Inferior parietal cortex (tissue), 1 donor: ENCODE data around the gene RAE1.
"Not testable (repeated sequence)": the region's sequence is repeated elsewhere in the genome, so short reads cannot be mapped to it uniquely, and the experiment has no call there.

Source experiments
- DNase-seq: peaks from one replicate; pipeline ENCODE4 v3.0.0-alpha.2; 2016; ENCODE audit errors: extremely low spot score

Gene RAE1

DNA sequence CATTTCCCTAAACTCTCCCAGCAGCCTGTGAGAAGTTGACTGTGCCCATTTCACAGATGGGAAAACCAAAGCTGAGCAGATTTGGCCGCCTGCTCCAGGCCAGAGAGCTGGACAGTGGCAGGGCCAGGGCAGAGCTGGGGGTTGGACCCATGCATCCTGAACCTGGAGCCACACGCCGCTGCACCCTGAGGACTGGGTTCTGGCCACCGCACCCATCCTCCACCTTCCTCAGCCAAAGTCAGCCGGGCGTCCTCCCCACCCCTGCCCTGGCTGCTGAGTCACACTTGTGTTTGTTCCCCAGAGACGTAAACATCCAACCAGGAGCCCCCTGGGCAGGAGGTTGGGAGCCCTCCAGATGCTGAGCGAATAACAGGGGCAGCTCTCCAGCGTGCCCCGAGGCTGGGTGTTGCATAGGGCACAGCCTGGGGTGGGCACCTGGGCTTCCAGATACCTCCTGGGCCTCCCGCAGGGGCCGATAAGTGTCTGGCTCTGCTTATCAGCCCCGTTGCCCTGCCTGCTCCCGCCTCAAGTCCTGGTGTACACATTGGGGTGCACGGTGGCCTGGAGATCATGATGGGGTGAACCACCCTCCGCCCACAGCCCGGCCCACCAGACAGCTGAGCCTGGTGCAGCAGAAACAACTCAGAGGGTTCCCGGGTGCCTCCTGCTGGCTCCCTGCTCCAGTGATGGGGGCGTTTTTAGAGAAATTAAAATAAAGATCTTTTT lies 64.0 kb downstream of the RAE1 start:
- no peak for DNase-seq

DNA sequence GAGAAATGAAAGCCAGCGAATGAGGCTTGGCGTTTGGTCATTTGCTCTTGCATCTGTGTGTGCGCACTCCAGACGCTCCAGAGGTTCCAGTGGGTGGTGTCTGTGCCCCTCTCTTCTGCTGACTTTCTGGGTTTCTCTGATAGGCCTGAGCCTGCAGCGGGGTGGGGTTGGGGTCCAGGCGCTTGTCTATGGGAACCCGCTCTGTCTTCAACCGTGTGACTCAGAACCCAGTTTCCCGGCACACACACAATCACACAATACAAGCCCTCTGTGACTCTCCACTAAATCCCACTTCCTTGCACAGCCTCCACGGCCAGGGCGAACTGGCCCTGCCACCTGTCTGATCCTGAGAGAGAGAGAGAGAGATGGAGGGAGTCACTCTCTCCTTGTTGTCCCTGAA lies 64.7 kb downstream of the RAE1 start:
- no peak for DNase-seq

DNA sequence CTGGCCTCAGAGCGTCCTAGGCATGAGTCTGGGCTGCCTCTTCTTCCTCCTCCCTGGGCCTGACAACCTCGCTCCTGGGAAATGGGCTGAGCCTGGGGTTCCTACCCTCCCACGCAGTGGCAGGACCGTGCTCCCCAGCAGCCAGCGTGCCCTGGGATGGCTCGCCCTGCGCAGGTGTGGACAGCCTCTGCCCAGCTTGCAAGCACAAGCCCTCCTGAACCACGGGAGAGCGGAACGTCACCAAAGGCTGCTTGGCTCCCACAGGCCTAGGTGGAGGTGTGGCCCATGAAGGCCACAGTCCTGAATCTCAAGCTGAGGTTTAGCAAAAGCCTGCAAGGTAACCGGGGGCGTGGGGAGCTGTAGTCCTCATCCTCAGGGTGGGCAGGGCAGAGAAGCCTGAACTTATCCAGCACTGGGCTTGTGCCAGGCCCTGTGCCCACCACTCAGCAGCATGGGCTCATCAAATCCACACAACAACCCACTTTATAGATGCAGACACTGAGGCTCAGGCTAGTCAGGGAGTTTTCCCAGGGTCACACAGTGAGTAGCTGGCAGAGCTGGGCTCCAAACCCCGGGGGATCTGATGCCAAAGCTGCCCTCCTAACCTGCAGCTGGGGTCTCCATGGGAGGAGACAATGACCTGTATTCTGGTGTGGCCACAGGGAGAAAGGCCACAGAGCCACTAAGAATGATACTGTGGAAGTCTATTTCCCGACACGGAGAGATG lies 65.4 kb downstream of the RAE1 start:
- no peak for DNase-seq

DNA sequence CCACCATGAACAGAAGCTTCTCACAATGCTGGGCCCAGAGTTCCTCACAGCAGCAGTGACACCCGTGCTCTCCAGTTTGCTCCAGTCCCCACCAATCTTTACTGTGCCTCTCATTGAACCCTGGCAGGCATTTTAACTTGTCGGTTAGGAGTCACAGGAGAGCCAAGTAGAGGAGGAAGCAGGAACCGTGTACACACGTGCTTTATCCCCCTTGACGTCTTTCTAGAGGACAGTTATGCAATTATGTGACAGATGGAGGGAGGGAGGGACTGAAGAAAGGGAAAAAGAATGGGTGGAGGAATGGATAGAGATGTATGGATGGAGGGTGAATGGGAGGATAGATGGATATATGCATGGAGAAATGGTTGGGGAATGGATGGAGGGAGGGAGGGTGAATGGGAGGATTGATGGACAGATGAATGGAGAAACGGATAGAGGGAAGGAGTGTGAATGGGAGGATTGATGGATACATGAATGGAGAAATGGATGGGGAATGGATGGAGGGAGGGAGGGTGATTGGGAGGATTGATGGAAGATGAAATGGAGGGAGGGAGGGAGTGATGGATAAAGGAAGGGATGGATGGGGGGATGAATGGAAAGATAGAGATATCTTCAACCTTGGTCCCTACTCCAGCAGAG lies 66.1 kb downstream of the RAE1 start:
- DNase-seq, result no peak

DNA sequence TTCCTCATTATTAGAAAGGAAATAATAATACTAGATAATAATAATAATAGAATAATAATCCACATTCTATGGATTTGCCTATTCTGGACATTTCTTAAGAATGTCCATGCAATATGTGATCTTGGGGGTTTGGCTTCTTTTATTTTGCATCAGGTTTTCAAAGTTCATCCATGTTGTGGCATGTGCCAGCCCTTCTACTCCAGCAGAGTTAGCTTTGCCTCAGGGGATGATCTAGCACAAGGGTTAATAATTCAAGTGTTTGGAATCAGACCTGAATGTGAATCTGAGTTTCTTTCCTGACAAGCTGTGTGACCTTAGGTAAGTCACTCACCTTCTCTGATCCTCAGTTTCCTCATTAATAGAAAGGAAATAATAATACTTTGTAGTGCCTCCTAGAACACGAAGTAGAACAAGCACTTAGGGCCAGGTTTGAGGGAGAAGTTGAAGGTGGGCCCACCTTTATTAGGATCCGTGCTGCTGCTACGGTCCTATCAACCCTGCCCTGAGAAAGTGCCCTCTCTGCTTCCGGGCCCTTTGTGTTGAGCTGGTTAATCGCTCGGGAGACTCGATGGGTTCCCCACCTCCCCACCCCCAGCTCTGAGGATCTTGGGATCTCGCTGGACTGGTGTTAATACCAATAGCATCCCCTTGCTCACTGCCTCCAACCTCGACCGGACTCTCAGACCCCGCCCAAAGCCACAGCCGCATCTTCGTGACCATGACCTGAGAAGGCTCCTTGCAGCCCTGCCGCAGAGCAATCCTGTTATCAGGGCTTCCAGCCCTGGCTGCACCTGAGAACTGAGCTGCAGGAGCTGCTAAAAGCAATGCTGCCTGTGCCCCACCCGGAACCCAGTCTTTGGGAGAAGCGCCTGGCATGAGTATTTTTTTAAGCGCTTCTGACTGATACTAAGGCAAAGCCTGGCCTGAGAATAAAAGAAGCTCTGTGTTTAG lies 67.0 kb downstream of the RAE1 start:
- DNase-seq, result no peak

DNA sequence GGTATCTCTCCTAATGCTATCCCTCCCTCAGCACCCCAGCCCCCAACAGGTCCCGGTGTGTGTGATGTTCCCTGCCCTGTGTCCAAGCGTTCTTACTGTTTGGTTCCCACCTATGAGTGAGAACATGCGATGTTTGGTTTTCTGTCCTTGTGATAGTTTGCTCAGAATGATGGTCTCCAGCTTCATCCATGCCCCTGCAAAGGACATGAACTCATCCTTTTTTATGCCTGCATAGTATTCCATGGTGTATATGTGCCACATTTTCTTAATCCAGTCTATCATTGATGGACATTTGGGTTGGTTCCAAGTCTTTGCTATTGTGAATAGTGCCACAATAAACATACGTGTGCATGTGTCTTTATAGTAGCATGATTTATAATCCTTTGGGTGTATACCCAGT lies 68.4 kb downstream of the RAE1 start:
- not testable (repeated sequence) for DNase-seq

DNA sequence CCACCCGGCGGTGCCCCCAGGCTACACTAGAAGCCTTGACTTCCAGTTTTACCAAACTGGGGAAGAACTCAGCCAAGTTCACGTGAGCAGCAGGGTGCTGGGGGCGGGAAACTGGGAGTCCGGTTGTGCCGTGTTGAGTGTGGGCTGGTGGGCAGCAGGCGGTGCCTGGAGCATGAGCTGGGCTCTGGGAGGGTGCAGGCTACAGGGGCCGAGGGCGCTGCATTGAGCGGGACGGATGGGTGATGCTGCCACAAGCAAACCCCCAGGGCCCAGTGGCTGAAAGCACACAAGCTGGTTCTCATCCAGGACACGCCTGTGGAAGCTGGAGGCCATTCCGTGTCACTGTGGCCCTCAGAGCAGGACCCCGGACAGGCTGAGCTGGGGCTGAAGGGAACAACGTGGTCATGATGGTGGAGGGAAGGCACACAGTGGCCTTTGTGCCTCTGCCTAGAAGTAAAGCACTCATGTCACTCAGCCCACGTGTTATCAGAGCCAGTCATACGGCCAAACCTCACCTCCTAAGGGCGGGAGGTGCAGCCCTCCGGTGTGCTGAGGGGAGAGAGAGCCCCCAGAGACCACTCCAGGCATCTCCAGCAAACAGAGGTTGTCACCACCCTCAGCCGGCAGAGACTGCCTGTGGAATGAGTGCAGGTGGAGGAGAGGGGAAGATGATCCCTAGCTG lies 69.7 kb downstream of the RAE1 start:
- no peak for DNase-seq

DNA sequence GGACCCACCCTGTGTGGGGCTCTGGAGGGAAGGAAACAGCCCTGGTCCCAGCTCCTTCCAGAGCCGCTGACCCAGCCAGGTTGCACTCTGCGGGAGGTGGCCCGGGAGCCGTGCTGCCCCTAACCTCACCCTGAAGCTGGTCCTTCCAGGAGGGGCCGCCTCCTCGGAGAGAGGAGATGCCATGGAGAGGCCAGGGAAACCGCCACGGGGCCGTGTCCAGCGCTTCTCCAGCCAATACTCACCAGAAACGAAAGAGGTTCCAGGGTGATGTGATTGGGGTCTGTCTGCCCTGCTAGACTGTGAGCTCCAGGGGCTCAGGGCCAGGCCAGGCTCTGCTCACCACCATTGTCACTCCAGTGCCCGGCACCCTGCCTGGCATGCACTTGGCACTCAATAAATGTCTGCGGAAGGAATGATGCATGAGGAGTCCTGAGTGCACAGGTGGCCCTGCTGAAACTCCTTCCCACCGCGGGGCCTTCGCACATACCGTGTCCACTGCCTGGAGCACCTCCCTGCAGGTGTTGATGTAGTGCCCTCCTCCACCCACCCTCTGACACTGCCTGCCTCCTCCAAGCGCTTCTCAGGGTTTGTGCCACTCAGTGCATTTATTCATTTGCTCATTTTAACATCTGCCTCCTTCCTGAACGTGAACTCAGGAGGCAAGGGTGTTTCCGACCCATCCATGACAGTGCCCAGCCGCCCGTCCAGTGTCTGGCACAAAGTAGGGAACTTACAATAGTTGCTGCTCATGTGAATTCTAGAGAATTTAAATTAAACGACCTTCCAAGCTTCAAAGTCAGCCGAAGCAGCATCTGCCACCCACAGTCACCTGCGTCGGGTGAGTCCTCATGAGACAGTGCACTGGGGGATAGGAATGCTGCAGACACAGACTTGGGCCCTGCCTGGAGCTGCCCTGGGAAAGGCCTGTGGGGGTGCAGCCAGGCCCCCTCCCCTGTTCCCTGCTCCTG lies 70.5 kb downstream of the RAE1 start:
- DNase-seq, result no peak

DNA sequence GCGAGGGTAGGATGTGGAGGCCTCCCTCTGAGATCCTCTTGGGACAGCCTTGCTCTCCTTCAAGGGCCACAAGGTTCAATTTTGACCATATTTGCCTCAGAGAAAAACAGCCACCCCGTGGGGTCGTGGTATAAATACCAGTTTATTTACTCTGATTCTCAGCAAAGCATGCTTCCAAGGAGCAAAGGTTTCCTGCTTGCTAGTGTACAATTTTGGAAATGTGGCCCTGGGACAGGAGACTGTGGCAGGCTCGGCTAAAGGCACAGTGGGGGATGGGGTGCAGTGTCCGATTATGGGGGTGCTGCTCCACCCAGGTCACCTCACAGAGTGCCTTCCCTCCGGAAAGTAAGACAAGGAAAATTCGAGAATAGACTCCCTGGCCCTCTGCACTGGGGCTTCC lies 71.2 kb downstream of the RAE1 start:
- no peak for DNase-seq

DNA sequence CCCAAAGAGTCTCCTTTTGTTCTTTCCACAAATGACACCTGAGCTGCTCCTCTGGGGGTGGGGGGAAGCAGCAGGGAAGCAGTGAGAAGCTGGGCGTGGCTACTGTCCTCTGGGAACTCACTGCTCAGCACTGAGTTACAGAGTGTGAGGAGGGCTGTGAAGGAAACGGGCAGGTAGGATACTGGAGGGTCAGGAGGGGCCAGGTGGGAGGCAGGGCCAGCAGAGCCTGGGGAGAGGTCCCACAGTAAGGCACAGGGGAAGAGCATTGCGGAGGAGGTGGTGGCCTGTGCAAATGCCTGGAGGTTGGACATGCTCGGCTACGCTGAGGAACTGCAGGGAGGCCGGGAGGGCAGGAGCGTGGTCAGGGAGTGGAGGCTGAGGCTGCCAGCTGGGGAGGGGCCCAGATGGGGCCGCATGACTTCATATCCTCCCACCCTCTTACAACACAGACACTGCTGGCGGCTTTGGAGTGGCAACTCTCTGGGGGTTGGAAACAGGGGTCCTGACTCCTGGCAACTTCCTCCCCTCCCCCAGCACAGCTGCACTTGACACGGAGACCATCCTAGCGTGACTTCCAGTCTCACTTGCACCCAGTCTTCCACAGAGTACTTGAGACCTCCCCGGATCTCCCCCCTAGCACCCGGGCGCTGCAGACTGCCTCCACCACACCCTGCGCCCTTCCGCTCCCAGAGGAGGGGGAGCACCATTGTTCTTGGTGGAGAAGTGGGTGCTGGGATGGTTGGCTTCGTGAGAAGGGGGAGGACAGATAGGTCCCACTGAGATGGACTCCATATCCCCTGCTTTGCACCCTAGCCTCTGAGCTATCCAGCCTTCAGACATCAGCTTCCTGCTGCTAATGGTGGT lies 74.3 kb downstream of the RAE1 start:
- no peak for DNase-seq

DNA sequence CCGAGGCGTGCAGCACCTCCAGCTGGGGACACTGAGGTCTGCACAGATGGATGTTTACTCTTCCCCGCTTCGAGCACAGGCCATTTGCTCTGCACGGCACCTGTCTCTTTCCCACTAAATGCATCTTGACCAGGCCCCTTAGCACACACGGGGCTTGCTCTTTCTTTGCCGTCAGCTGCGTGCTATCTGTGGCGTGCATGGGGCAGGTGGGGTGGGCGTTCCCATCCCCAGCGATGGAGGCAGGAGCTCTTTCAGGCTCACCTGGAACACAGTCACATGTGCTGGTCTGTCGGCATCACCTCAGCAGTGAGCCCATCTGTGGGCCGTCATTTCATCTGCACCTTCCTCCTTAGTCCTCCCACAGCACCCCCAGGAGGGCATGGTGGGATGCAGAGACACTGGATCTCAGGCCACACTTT lies 75.2 kb downstream of the RAE1 start:
- DNase-seq, result no peak

DNA sequence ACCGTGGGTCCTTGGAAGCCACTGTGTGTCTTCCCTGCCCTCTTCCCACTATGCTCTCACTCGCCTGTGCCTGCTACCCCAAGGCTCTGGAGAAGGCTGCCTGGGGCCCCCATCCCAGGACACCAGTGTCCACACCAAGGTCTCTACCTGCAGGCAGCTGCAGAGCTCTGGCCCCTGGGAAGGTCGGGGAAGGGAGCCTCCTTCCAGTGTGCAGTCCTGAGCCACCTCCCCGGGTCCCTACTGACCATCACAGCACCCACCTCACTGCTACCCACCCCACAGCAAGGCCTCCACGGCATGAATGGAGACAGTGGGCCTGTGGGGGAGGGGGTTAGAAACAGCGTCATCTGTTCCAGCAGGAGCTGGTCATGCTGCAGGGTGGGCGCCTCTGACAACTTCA lies 75.8 kb downstream of the RAE1 start:
- DNase-seq, result no peak

DNA sequence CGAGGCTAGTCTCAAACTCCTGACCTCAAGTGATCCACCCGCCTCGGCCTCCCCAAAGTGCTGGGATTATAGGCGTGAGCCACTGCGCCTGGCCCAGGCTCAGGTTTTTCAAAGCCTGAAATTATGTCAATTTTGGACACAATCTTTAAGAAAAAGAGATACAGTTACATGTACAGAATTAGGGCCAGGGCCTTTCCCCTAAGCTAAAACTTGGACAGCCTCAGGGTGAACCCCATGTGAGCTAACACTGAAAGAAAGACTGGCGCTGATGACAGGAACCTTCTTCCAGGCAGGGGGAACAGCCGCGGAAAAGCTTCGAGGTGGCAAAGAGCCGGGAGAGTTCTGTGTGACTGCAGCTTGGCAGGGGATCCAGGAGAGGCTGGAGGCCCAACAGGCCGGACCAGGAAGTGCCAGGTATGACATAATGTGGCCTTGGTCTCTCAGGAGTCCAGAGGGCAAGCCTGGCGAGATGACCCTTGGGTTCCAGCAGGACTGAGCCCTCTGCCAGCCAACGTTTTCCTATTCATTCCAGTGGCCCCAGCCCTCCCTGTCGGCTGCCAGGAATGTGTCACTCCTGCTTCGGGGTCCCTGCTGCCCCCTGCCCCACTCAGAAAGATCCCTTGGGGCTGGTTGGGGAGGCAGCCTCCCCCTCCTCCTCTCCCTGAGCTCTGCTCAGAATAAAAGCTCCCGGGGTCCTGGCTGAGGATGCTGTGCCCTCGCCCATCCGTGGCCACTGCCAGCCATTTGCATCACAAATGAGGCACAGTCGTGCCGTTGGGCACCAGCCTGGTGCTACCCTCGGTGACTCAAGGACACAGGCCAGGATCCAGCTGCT lies 77.5 kb downstream of the RAE1 start:
- DNase-seq, result no peak
